ENCODE data around the gene GRM7.

DNA sequence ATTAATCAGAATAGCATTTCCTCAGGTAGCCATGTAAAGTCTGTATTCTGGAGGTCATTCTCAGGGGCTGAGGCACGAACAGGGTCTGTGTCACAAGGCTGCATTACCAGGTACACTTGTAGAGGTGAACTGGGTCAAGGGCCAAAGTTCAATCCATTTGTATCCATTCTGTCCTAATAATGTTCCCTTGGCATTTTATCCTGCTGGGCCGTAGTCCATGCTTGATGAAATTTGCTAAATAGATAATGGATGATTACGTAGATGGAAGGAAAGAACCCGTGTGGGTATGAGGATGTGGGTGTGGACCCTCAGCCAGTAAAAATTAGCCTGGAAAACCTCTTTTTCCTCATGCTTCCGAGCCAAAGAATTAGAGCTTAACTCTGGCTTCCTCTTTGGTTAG, 785.9 kb downstream of the GRM7 start:
- TF ChIP-seq CTCF (IDR thresholded peaks at IDR 0.05) = no peak
- TF ChIP-seq POLR2A (IDR thresholded peaks at IDR 0.05) = no peak

Data from adrenal gland (tissue), 5 donors.